Measurements from ENCODE around the gene PPP2R5C.

The PPP2R5C gene

DNA sequence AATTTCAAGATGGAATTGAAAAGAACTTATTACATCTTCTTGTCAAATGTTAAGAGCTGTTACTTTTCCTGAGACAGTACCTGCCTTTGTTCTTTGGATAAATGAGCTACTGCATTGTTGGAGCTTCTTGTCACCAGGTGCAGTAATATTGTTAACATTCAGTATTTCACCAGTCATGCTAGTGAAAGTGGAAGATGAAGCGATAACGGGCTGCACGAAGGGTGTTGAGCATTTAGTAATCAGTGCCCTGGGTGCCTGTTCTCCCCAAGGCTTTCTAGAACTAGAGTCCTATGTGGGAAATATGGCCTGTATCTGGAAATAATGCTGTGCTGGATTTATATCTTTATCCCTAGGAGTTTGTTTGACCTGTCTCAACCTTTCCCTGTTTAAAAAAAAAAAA, 83.2 kb downstream of the PPP2R5C start:
- DNase-seq, result no peak

DNA sequence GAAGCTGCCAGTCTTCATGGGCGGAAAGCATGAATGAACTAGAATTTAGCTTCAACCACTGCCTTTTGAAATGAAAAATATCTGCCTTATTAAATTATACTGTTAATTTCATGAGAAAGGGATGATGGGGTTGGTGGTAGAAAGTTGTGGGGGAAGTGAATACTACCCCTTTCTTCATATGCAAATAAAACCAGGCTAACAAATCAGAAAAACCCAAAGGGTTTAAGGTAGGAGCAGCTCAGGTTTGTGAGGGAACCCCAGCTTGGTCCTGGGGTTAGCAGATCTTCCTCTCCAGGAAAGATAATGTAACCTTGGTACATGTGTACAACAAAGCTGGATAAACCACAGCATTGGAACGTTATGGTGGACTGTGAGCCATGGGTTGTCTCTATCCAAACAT, 84.0 kb downstream of the PPP2R5C start:
- DNase-seq, result no peak

DNA sequence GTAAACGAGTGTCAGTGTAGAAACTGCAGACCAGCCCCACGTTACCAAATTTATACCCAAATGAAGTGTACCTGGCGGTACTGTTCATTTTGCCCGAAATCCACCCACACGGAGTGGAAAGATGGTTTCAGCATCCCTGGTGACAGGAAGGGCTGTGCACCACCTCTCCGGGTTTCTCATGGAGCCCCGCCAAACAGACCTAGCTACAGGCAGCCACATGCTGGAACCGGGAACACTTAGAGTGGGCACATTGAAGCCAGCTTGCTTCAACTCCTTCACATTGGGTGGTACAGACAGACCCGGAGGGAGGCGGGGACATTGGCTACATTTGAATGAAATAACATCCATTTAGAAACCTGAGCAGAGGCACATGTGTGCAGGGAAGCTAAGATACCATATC, 84.4 kb downstream of the PPP2R5C start:
- DNase-seq, result no peak

DNA sequence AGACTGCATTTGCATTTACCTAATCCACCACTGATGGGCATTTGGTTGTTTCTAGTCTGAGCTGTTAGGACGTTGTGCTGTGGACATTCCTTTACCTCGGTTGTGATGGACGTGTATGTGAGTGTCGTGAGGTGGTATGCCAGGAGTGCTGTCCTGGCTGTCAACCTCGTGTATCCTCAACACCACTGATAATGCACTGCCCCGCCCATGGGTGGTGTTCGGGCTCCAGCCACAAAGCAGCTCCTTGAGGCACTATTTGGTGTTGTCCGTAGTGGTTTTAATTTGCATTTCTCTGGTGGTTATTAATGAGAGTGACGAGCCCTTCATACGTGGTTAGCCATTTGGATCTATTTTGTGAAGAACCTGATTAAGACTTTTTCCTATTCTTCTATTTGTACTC, 87.6 kb downstream of the PPP2R5C start:
- DNase-seq, result no peak

DNA sequence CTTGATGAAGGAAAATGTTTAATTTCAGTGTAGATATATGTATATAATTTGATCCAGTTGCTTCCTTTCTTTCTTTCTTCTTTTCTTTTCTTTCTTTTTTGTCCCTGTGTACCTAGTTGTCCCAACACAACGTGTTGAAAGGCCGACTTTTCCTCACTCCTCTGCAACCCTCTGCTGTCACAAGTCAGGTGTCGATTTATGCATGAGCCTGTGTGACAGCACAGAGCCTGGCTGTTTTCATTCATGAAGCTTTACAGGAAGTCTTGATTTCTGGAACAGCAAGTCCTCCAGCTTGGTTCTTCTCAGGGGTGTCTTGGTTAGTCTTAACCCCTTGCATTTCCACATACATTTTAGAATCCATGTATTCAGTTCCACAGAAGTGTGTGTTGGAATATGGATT, 88.1 kb downstream of the PPP2R5C start:
- DNase-seq, result no peak

DNA sequence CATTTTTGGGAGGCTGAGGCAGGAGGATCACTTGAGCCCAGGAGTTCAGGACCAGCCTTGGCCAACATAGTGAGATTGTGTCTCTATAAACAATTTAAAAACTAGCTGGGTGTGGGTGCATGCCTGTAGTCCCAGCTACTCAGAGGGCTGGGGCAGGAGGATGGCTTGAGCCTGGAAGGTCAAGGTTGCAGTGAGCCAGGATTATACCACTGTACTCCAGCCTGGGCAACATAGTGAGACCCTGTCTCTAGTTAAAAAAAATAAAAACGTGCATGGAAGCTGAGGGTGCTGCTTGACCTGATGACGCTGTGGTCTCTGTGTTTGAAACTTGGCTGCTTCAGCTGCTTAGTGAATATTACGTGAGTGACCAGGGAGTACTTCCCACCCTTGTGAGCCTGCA, 89.7 kb downstream of the PPP2R5C start:
- DNase-seq, result no peak

DNA sequence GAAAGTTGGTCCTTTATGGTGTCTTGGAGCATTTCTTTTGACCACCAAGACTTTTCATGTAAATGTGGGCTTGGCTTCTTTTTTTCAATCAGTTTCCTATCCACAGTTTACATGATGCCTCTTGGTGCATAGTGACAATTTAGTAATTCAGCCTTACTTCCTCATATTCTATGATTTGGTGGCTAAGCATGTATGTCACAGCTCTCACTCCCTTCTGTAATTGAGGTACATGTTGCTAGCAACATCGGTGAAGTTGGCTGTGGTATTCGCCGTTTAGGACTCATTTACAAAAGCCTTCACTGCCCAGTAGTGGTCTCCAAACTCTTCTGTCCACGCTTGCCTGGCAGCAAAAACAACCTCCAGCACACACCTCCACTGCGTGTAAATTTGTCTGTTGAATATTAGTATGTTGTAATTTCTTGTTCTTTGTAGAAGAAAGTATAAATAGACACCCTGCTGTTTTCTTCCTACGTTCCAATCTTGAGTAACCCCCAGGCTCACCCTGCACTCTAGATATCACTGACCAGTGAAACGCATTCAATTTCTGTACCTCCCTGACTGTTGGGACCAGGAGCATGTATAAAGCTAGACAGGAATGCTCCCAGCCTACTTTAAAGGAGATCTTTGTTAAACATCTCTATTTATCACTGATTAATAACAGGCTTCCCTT, 90.4 kb downstream of the PPP2R5C start:
- no peak for DNase-seq

DNA sequence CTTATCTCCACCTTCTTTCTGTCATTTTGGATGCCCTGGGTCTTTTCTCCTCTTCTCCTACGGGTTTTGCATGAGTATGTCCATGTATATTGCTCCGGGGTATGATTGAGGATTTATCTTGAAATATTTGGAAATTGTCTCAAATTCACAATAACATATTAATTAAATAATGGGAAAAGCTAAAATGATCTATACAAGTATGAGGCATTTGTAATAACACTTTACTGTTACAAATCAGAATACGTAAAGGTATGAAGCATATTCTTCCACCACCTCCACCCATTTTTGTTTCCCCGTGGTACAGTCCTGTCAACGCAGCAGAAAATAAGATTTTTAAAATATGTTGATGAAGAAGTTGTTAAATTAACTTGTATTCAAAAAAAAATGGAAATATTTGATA, 91.3 kb downstream of the PPP2R5C start:
- DNase-seq, result no peak

DNA sequence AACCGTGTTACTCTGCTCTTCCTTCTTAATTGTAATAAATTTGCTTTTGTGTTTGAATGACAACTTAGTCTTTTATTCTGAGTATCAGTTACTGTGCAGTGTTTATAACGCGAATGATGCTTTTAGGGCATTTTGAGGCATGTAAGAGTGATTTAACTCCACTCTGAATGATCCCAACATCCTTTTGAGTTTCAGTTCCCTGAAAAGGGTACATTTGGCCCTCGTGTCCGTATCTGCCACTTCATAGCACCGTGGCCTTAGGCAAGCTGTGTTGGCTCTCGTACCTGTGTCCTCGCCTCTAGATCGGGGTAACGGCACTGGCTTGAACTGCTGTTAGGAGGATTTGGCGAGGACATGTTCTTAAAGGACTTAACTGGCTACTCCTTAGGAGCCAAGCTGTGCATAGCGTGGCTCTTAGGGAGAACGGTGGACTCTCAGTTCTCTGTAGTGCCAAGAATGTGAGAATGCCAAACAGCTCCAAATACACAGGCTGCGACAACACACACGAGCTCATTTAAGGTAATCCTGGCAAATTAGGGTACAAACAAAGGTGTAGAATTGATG, 92.0 kb downstream of the PPP2R5C start:
- no peak for DNase-seq

DNA sequence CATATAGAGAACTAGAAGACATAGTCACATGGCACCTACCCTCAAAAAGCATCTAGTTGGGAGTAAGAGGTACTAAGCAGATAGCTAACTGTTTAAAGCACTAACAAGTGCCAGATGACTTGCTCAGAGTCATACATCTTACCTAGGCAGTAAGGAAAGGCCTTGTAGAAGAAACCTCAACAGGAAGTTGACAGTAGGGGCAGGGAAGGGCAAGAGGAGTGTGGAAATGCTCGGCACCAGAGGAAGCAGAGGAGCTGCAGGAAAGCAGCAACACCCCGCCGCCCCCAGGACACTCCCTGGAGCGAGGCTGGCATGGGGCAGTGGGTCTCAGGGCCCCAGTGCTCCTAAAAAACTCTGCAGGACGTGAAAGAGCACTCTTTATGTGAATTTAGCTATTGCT, 92.9 kb downstream of the PPP2R5C start:
- no peak for DNase-seq

DNA sequence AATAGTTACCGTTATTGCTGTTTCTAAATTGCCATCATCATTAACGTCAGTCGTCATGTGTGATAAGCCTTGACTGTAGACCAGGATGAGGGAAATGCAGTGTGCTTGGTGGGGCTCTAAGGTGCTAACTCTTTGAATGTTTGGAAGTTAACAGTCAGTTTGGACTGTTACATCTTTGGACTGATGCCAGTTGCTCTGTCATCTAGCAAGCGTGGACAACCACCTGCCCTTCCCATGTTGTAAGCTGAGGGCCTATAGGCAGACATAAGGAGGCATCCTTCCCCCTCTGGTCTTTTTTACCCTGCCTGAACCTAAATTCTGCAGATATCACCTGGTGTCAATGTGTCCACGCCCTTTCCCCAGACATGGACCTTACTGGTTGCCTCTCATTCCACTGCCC, 94.4 kb downstream of the PPP2R5C start:
- DNase-seq, result no peak

DNA sequence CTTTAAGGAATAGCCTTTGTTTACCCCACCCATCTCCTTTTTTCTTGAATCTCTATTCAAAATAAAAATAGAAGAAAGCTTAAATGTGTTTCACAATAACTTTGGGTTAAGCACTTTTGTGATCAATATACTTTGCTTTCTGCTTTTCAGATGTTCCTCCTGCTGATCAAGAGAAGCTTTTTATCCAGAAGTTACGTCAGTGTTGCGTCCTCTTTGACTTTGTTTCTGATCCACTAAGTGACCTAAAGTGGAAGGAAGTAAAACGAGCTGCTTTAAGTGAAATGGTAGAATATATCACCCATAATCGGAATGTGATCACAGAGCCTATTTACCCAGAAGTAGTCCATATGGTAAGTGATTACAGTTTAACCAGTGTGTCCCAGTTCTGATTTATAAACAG, 95.0 kb downstream of the PPP2R5C start:
- DNase-seq, result no peak

DNA sequence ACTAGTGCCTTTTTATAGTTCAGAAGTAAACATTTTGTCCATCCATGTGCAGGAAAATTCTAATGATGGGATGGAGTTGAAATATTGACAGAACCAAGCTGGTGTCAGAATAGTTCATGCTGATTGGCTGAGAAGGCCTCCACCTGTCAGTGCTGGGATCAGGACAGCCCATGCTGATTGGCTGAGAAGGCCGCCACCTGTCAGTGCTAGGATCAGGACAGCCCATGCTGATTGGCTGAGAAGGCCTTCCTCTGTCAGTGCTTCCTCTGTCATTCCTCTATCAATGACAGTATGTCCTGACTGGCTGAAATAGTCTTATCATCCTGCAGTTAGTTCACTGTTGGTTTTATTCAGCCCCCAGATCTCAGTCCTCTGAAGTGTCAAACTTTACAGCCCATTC, 95.7 kb downstream of the PPP2R5C start:
- no peak for DNase-seq

DNA sequence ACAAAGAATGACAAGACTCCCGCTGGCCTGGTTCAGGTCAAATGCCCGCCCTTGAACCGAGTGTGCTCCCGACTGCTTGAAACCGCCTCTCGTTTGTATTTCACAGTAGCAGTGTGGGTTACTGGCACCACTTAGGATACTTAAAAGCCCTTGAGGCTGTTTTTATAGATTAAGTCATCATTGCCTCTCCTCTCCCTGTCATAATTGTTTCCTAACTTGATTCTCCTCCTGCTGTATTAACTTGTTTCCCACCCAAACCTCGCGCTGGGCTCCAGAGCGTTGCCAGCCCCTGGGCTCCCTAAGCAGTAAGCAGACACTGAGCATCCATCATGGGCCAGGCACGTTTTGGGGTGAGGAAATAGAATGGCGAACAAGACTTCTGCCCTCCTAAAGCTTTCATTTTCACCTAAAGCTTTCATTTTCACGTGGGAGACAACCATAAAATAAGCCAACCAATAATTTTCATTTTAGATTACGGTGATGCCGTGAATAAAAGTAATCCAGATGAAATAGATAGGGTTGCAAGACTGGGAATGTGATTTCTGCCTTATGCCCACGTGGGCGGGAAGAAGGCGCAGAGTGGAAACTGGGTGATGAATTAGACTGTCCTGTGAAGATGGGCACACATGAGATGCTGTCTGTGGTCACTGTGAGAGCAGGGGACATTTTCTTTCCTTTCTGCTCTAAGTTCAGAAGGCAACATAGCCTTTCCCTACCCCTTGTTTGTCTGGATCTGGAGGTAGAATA, 97.5 kb downstream of the PPP2R5C start:
- peak; percentile 58 for DNase-seq

DNA sequence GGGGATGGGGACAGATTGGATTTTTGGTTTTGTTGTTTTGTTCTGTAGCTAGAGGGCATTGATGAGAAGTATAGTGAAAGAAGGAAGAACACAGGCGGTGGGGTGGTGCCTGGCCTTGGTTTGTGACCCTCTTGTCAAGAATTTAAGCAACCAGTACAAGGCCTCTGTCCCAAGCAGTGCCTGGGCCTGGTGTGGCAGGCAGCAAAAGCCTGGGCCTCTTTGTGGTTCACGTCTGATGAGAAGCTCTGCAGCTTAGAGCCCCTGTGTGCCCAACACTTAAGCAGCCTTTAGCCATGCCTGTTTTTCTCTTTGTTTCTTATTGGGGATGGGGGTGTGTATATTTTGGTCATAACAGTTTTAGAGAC, 98.0 kb downstream of the PPP2R5C start:
- DNase-seq, result no peak

DNA sequence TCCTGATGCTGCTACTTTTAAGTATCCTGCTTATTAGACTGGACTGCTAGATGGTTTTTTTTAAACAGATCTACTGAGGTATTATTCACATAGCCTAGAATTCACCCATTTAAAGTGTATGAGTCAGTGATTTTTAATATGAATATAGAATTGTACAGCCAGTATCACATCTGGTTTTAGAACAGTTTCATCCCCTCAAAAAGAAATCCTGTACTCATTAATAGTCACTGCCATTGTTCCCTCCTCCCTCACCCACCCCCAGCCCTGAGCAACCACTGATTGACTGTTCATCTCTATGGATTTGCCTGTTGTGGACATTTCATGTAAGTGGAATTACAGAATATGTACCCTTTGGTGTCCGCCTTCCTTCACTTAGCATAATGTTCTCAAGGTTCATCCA, 98.4 kb downstream of the PPP2R5C start:
- no peak for DNase-seq

DNA sequence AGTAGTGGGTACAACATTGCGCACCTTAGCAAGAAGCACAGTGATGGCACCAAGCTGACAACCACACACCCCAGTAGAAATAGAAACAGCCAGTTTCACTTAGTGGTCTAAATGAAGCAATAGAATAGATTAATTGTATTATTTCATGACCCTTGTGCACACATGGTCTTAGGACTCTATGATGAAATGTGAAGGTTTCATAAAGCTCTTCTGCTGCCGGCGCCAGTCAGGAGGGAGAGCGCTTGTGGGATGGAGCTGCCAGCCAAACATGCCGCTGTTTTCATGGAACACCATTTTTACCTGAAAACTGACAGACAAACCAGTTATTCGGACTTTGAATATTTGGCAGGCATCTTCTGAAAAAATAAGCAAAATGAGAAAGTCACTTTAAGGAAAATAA, 100.0 kb downstream of the PPP2R5C start:
- DNase-seq, result no peak

DNA sequence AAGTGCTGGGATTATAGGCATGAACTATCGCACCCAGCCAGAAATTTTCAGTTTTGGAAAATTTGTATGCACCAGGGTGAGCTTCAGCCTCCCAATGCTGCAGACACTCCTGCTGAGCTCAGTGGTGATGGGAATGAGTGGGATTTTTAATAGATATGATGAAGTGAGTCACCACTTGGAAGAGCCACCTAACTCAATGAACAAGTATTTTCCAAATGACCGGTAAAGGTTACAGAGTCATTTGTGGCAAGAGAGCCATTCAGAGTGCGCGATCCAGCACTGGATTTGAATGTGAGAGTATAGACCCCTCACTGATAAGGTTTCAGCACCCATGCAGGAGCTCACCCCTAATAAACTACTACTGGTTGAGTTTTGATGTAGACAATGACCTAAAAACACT, 100.7 kb downstream of the PPP2R5C start:
- DNase-seq, result no peak

DNA sequence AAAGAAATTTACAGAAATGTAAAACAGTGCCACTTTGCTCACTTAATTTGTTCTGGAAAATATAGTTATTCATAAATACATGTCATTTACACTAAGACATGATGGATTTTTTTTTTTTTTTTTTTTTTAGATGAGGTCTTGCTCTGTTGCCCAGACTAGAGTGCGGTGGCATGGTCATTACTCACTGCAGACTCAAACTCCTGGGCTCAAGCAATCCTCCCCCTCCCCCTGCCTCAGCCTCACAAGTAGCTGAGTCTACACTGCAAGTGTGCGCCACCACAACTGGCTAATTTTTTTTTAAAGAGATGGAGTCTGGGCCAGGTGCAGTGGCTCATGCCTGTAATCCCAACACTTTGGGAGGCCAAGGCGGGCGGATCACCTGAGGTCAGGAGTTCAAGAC, 101.2 kb downstream of the PPP2R5C start:
- no peak for DNase-seq

DNA sequence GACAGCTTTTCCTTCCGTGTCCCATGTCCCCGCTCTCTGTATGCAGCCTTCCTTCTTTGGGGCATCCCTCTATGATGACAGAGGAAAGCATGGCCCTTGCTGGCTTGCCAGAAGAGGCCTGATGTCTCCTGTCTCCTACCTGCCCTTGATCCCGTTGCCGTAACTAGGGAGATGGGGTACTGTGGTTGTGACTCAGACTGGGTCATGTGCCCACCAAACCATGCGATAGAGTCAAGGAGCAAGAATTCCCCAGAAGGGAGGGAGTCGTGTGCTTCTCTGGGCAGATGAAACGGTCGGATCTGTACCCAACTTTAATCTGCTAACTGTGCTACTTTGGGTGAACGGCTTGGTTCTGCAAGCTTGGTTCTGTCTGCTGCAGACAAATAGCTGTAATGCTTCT, 103.8 kb downstream of the PPP2R5C start:
- DNase-seq, result no peak

DNA sequence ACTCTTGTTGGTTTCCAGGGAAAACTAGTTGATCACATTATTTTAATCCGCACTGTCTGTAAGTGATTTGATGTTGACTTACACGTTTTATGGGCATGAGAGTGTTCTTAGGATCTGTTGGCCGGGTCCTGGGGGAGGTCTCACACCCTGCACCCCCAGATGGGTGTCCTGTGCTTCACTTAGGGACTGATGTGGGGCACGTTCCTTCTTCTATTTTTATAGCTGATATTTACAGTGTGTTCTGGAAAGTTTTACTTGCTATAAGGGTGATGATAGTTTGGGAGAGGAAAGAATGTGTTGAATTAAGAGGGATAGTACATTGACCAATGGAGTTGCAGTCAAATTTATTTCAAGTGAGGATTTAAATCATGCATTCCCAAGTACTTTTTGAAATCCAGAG, 106.3 kb downstream of the PPP2R5C start:
- no peak for DNase-seq

DNA sequence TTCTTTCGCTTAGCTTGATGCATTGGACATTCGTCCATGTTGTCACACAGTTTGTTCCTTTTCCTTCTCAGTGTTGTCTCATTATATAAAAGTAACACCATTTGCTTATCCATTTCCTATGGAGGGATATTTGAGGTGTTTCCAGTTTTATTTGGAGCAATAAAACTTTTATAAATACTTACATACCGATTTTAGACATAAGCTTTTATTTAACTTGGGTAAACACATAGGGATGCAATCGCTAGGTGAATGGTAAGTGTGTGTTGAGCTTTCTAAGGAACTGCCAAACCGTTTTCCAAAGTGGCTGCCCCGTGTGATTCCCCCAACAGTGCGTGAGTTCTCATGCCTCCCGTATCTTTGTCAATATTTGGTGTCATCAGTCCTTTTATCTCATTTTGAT, 107.7 kb downstream of the PPP2R5C start:
- DNase-seq, result no peak

DNA sequence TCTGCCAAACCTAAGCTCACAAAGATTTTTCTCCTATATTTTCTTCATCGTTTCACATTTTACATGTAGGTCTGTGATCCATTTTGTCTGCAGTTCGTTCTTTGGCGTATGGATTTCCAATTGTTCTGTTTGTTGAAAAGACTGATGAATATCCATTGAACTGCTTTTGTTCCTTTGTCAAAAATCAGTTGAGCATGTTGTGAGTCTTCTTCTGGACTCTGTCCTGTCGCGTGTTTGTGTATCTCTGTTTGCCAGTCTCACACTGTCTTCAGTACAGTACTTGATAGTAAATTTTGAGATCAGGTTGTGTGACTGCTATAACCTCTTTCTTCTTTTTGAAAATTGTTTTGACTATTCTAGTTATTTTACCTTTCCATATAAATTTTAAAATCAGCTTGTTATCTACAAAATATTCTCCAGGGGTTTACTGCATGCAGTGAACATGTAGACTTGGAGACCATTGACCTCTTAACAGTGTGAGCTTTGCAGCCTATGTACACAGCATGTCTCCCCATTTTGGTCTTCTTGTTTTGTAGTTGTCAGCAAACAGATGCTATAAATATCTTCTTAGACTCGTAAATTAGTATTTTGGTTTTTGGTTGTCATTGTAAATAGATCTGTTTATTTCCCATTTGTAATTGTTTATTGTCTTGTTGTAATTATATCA, 108.9 kb downstream of the PPP2R5C start:
- no peak for DNase-seq

DNA sequence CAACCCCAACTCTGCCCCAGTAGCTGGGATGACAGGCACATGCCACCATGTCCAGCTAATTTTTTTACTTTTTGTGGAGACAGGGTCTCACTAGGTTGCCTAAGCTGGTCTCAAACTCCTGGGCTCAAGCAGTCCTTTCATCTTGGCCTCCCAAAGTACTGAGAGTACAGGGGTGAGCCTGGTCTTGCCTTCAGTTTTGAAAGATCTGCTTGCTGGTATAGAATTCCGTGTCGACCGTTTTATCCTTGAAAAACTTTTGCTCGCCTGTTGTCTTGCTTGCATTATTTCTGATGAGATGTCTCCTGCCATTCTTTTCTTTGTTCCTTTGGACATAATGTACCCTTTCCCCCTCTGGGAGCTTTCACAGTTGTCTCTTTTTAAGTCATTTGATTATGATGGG, 110.8 kb downstream of the PPP2R5C start:
- DNase-seq, result no peak
